Measurements from ENCODE around the gene CHST13.

GRCh38 chr3:126482503-126483255 lies 41.3 kb upstream of the CHST13 start:
- no peak for TF ChIP-seq POLR2AphosphoS5 (IDR thresholded peaks at IDR 0.05; ENCODE audit: low read depth, low read length)
- TF ChIP-seq REST (IDR thresholded peaks at IDR 0.05; ENCODE audit: insufficient read depth in 1 of 2, low read depth in 2 of 2, low read length in 2 of 2) = no peak
